ENCODE measurements around the gene RTN4R. TPM values are rescaled to one million over a fixed set of nuclear protein-coding genes. Genes with fewer than 3 reads are reported as not detected.

RTN4R gene
- total and polyA plus RNA-seq, 11 donors, result 0.53 to 2.6 (median 1.4) TPM

DNA sequence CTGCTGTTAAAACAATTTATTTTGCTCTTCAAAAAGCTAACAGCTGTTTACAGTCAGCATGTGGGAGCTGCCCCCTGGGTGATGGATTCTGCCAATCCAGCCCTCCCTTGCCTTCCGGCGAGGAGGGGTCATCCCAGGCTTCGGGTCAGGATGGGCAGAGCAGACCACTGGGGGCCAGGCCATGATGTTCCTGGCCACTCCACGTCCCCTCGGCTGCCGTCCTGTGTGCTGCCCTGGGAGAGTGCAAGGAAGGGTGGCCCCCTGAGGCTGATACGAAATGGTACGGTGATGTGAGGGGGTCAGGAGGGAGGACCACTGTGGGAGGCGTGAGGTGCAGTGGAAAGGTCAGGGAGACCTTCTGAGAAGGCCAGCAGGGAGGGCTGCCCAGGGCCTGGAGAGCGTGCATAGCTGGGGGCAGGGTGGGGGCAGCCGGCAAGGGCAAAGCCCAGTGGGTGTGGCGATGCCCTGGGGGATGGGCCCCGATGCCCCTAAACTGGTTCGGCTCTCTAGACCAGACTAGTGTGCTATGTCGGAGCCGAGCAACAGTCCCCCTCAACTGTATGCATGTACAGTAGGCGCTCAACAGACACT is 41.3 kb downstream of the RTN4R start:
- Histone ChIP-seq H3K27ac (no peak overlapping the region), H3K36me3 (no peaks in the 10 kb centered on the region), H3K4me1 (peaks cover 0 to 37% (median 7%) of the 10 kb centered on the region in 12 donors), H3K27me3 (no peaks in the 10 kb centered on the region), H3K9me3 (no peaks in the 10 kb centered on the region), H3K4me3 (no peak overlapping the region)
- intact Hi-C loops (cut with DNase I), result no loop called here
- no peak for ATAC-seq
- 80 to 88% (median 86%) methylated on average over 15 to 17 of the region's 17 CpGs for WGBS, 4 donors
- DNase-seq, result no peak
- TF ChIP-seq POLR2A (IDR thresholded peaks at IDR 0.05), result no peak
- TF ChIP-seq, protein P1, sequence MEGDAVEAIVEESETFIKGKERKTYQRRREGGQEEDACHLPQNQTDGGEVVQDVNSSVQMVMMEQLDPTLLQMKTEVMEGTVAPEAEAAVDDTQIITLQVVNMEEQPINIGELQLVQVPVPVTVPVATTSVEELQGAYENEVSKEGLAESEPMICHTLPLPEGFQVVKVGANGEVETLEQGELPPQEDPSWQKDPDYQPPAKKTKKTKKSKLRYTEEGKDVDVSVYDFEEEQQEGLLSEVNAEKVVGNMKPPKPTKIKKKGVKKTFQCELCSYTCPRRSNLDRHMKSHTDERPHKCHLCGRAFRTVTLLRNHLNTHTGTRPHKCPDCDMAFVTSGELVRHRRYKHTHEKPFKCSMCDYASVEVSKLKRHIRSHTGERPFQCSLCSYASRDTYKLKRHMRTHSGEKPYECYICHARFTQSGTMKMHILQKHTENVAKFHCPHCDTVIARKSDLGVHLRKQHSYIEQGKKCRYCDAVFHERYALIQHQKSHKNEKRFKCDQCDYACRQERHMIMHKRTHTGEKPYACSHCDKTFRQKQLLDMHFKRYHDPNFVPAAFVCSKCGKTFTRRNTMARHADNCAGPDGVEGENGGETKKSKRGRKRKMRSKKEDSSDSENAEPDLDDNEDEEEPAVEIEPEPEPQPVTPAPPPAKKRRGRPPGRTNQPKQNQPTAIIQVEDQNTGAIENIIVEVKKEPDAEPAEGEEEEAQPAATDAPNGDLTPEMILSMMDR (IDR thresholded peaks at IDR 0.05), result no peak

DNA sequence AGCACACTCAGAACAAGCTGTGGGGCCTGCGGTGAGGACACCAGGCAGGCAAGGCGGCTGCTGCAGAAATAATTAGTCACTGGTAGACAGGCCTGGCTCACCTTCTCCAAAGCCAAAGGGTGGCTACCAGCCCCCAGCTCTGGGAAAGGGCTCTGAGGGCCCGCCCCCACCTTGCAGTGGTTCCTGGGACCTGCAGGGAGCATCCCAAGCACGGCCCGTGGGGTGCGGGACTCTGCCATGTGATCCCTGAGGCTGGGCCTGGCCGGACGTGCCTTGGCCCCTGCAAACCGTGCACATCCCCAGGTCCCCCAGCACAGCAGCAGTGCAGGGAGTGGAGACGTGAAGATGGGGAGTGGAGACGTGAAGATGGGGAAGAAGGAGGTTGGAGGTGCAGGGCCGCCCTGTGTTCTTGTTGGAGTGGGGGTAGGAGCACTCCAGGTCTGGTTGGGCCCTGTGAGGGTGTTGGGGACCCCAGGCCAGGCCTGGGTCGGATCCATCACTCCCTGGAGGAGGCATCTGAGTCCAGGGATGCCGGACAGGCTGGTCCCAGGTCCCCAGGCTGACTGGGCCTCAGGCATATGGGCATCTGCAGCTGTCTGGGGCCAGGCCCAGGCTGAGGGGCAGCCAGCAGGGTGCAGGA is 41.9 kb downstream of the RTN4R start:
- Histone ChIP-seq H3K4me1 (peaks cover 0 to 37% (median 7%) of the 10 kb centered on the region in 12 donors), H3K27me3 (no peaks in the 10 kb centered on the region), H3K36me3 (no peaks in the 10 kb centered on the region), H3K27ac (no peak overlapping the region), H3K4me3 (no peak overlapping the region), H3K9me3 (no peaks in the 10 kb centered on the region)
- TF ChIP-seq, protein P1 (IDR thresholded peaks at IDR 0.05), result no peak
- TF ChIP-seq POLR2A (IDR thresholded peaks at IDR 0.05), result no peak
- WGBS, 4 donors, result 79 to 84% (median 82%) methylated on average over 9 to 14 of the region's 14 CpGs
- no peak for DNase-seq
- intact Hi-C loops (cut with DNase I), result no loop called here
- ATAC-seq, result no peak

DNA sequence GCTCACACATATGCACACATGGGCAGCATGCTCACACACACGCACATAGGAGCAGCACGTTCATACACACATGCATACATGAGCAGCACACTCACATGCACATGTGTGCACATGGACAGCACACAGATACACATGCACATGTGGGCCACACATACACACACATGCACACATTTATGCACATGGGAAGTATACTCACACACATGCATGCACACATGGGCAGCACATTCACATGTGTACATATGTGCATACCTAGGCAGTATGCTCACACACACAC is 42.5 kb downstream of the RTN4R start:
- intact Hi-C loops (cut with DNase I), result no loop called here
- Histone ChIP-seq H3K9me3 (no peaks in the 10 kb centered on the region), H3K4me1 (peaks cover 0 to 37% (median 7%) of the 10 kb centered on the region in 12 donors), H3K36me3 (no peaks in the 10 kb centered on the region), H3K27ac (no peak overlapping the region), H3K27me3 (no peaks in the 10 kb centered on the region), H3K4me3 (no peak overlapping the region)
- ATAC-seq (no peak), DNase-seq (no peak)
- TF ChIP-seq, protein P1 (IDR thresholded peaks at IDR 0.05), result no peak
- no peak for TF ChIP-seq POLR2A (IDR thresholded peaks at IDR 0.05)
- WGBS, 4 donors, result 93 to 100% (median 94%) methylated on average over 2 of the region's 2 CpGs

DNA sequence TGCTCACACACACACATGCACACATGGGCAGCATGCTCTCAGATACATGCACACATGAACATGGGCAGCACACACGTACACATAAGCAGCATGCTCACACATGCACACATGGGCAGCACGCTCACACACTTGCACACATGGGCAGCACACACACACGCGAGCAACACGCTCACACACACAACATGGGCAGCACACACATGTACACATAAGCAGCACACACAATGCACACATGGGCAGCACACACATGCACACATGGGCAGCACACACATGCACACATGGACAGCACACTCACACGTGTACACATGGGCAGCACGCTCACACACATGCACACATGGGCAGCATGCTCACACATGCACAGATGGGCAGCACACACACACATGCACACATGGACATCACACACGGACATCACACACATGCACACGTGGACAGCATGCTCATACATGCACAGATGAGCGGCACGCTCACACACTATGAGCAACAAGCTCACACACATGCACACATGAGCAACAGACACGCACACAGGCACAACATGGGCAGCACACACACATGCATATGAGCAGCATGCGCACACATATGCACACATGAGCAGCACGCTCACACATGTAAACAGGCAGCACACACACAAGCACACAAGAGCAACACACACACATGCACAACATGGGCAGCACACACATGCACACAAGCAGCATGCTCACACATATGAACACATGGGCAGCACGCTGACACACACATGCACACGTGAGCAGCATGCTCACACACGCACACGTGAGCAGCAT is 43.0 kb downstream of the RTN4R start:
- H3K9me3 ChIP-seq, result no peaks in the 10 kb centered on the region
- ATAC-seq (no peak), DNase-seq (no peak)
- H3K27me3 ChIP-seq, result no peaks in the 10 kb centered on the region
- TF ChIP-seq, protein P1 (IDR thresholded peaks at IDR 0.05), result no peak
- TF ChIP-seq POLR2A (IDR thresholded peaks at IDR 0.05), result no peak
- intact Hi-C loops (cut with DNase I), result no loop called here
- H3K4me1 ChIP-seq, result peaks cover 0 to 32% (median 4%) of the 10 kb centered on the region in 12 donors
- H3K36me3 ChIP-seq, result no peaks in the 10 kb centered on the region
- 89 to 96% (median 94%) methylated on average over 14 to 18 of the region's 18 CpGs for WGBS, 4 donors
- no peak overlapping the region for H3K4me3 ChIP-seq
- H3K27ac ChIP-seq, result no peak overlapping the region
